GM21528 (cell line): ENCODE measurements around the gene NPSR1.
"Not testable (repeated sequence)": the region's sequence is repeated elsewhere in the genome, so short reads cannot be mapped to it uniquely, and the experiment has no call there.

ENCODE experiments used
- ATAC-seq: cut with Tn5 transposase; IDR thresholded peaks from one replicate; pipeline ENCODE4 v1.9.1; 2021; ENCODE audit warnings: mild to moderate bottlenecking, moderate library complexity; ENCODE audit not compliant: unreplicated experiment, low FRiP score

NPSR1 gene, protein sequence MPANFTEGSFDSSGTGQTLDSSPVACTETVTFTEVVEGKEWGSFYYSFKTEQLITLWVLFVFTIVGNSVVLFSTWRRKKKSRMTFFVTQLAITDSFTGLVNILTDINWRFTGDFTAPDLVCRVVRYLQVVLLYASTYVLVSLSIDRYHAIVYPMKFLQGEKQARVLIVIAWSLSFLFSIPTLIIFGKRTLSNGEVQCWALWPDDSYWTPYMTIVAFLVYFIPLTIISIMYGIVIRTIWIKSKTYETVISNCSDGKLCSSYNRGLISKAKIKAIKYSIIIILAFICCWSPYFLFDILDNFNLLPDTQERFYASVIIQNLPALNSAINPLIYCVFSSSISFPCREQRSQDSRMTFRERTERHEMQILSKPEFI

DNA sequence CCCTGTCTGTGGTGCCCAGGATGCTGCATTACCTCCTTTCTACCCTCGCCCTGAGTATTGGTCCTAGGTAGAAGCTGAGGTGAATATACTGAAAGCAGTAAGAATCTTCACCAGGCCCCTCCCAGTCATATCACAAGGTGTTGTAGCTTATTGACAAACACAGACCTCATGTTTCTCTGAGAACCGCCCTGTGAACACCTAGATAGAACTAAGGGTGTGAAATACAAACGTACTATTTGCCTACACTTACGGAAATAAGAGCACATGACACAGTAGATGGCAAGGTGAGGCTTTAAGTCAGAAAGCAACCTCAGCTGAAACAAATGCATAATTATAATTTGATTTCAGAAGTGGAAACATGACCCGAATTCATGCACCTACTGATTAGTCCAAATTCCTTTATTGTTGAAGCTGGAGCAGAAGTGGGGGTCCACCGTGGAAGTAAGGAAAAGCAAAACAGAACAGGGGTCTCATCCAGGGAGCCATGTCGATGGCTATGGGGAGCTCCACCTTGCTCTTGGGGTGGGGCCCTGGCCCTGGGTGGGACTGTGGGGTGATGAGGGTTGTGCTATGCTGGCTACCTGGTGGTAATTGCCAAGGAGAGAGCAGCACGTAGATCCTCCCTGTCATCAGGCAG, at the start of gene NPSR1:
Gene NPSR1 (plus strand): TSS at position 587 of the 637 bp plus-strand sequence. CDS start 195 bp downstream, outside the sequence.
- no peak for ATAC-seq

DNA sequence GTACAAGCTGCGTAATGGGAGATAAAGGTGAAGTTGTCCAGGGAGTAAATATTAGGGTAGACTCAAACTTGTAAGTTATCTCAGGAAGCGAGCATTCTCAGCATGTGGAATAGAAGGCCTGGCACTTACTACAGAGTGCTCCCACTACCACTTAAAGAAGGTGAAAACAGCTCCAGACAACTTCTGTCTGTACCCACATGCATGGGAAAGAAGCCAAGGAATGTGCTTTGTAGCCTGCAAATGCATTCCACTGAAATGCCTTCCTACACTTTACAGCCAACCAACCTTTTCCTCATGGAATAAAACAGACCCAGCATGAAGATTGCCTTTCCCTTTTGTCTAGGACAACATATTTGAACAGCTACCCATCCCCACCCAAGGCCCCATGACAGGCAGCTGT, 45.4 kb upstream of the NPSR1 start:
- no peak for ATAC-seq

DNA sequence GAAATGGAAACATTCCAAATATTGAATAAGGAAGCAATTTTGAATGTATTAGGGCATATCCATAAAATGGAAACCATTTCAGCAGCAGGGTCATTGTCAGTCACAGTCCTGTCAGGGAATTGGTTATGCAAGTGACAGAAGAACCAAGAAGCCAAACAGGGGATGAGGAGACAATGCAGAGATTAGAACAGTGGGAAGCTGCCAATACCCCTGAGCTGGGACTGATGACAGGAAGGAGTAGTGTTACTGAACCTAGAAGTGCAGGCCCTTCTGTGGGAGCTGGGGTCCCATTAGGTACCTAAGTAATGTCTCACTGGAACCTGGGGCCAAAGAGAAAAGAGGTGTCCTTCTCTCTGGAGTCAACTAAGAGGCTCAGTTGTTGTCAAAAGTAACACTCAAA, 37.6 kb upstream of the NPSR1 start:
- no peak for ATAC-seq

DNA sequence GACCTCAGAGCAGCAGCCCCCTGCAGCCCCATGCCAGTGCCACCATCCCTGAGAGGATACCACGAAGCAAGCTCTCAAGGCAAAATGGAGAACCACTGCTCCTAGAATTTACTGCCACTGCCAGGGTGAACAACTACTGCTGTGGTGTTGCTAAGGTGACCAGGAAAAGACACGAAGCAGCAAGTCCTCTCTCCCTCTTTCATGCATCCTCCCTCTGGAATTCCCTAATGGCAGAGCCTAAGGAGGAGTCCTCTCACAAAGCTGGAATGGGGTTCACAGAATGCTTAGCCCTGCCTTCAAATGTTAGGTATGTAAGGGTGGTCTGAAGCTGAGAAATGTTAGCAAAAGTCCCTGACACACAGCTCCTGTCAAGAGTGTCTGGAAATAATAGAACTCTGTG, 35.8 kb upstream of the NPSR1 start:
- ATAC-seq = no peak

DNA sequence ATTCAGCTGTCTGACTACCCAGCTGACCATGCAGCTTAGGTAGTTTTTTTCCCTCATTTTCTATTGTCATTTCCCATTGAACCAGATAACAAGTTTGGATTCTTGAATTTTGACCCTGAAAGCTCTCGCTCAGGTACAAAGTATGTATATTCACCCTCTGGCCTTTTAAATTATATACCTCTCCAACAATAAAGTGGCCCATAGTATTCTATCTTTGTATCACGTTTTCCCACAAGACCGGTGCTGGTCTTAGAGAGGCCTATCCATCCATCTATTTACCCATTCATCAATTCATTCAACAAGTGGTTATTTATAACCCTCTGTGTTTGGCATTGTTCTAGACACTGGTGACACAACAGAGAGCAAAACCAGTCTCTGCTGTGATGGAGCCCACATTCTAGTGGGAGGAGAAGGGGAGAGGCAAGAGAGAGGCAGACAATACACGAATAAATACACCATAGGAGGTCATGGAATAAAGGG, 35.2 kb upstream of the NPSR1 start:
- no peak for ATAC-seq

DNA sequence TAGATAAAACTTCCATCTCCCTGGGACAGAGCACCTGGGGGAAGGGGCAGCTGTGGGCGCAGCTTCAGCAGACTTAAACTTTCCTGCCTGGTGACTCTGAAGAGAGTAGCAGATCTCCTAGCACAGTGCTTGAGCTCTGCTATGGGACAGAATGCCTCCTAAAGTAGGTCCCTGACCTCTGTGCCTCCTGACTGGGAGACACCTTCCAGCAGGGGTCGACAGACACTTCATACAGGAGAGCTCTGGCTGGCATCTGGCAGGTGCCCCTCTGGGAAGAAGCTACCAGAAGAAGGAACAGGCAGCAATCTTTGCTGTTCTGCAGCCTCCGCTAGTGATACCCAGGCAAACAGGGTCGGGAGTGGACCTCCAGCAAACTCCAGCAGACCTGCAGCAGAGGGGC, 29.4 kb upstream of the NPSR1 start:
- ATAC-seq = not testable (repeated sequence)

DNA sequence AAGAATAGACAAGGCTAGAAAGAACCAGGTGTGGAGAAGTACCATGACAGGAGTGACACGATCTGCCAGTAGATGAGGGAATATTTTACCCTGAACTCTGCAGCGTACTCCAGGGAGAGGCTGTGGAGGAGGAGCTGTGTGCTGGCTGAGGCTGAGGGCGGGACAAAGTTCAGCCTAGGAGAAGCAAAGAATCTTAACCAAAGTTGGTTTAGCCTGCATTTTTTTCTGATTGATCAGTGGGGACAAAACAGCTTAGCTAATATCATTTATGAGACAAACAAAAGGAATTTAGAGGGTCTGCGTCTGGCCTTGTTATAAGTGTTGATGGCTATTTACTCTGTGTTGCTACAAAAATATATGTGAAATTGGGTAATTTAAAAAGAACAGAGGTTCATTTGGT, 5.2 kb upstream of the NPSR1 start:
- ATAC-seq = no peak

DNA sequence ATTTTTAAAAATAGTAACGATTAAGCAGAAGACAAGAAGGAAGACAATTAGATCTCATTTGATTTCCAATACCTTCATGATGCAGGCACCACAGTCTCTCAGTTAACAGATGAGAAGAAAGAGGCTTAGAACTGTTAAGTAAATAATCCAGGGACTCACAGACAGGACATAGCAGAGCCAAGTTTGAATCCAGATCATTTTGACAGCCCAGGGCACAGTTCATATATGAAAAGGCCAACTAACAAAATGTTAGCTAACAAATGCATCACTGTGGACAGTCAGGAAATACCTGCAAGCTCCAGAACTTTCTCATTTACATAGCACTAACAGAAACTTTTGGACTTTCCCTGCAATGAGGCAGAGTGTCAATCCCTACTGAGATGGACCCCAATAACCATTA, 4.2 kb upstream of the NPSR1 start:
- ATAC-seq = no peak

DNA sequence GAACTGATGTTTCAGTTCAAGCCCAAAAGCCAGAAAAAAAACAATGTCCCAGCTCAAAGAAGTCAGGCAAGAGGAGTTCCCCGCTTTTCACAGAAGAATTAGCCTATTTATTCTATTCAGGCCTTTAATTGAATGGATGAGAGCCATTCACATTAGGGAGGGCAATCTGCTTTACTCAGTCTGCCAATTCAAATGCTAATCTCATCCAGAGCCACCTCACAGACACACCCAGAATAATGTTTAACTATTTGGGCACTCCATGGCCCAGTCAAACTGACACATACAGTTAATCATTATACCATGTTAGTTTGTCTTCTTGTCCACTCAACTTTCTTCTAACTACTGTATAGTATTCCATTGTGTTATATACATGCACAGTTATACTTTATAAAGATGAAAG, 2.6 kb upstream of the NPSR1 start:
- no peak for ATAC-seq

DNA sequence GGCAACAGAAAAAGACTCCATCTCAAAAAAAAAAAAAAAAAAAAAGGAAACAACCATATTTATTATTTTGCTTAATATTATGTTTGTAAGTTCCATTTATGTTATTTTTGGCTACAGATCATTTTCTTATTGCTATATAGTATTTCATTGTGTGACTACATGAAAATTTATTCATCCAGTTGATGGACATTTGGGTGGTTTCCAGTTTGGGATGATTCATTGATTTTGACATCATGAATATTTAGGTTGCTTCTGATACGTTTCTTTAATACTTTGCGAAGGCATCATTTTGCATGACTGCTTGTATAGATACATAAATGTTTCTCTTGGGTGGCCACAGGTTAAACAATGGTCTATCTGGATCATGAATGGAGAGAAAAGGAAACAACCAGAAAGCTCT, 2.0 kb upstream of the NPSR1 start:
- ATAC-seq = no peak

DNA sequence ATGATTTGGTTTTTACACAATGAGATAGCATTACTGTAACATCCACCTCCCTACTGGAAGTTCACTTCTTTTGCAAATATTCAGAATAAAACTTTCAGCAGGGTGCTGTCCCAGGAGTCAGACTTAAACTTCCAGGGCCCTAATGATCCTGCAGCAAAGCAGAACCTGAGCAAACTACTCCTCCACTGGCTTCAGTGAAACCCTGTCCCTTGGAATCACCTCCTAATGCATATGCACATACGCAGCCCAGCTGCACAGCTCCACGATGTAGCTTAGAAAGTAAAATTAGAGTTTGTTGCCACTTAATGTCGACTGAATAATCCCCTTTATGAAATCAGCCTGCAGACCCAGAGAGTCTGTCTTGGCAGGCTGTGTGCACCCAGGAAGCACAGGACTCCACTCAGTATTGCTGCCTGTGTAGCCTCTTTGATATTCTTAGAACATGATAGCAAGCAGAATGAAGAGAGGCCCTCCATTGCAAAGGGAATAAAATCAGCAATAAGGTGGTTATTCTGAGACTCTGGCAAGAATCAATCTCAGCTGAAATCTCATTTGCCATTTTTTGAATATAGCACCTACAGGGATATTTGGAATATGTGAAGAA, 1.6 kb downstream of the NPSR1 start:
- ATAC-seq = no peak

DNA sequence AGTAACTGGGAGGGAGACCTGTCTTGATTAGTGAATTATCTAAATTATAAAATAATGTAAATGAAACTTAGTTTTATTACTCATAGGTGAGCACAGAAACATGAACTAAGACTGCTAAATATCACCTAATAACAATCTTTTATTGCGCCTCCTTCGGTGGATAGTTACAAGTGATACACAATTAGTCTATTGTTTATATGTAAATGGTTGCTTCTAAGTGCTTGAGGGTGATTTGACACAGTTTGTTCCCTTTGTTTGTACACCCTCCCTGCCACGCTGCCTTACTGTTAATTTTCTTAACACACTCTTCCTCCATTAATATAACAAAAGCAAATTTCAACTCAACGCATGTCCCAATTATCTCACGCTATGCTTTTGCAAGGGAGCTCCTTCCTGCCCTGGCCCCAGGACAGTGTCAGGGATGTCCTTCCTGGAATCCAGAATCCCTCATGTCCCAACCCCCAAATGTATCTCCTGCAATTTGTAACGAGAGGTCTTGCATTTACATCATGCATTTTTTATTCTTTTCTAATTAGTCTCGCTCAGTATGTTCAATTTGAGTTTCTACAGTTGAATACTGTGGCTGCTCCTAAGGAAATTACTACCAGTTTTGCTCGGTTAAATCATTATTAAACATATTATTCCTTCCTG, 4.2 kb downstream of the NPSR1 start:
- no peak for ATAC-seq

DNA sequence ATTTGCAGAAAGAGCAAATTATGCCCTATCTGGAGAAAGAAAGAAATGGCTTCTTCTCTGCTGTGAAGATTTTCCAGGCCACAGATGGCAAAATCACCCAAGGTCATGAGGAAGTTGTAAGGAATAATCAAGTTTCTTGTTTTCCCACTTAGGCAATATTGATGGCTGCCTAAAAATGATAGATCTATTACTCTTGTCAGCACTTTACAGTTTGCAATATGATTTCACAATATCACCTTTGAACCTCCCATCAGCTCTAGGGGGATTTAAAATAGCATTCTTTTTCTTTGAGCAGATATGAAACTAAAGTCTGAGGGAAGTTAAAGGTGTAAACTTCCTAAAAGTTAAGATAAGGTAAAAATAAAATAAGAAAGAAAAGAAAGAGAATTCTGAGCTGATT, 6.7 kb downstream of the NPSR1 start:
- ATAC-seq = no peak

DNA sequence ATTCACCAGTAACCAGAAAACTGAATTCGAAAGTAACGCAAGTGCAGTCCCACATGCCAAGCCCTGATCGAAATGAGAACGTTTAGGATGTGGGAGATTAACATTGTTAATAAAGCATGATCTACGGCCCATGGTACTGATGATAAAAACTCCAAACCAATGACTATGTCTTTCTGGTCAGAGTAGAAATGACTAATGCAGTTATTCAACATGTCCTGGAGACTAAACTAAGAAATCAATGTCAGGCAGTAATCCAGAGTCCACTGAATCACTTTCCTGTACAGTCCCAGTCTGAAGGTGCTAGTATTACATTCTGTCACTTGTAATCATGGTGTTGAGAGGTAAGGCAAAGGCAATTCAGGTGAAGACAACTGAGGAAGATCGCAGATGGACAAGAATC, 14.4 kb downstream of the NPSR1 start:
- no peak for ATAC-seq

DNA sequence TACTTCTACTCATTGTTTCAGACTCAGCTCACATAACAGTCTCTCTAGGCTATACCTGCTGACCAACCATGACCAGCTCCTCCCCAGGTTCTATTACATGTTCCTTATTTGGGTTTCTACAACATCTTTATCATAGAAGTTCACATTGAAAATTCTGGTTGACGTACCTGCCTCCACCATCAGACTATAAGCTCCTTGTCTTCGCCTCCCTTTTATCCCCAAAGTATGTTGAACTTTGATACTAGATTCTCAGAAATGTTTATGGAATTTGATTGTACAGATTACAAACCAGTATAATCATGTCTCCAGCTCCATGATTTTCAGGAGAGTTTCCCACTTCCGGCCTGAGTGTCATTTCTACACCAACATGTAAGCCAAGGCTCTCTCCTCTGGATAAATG, 15.0 kb downstream of the NPSR1 start:
- ATAC-seq = no peak

DNA sequence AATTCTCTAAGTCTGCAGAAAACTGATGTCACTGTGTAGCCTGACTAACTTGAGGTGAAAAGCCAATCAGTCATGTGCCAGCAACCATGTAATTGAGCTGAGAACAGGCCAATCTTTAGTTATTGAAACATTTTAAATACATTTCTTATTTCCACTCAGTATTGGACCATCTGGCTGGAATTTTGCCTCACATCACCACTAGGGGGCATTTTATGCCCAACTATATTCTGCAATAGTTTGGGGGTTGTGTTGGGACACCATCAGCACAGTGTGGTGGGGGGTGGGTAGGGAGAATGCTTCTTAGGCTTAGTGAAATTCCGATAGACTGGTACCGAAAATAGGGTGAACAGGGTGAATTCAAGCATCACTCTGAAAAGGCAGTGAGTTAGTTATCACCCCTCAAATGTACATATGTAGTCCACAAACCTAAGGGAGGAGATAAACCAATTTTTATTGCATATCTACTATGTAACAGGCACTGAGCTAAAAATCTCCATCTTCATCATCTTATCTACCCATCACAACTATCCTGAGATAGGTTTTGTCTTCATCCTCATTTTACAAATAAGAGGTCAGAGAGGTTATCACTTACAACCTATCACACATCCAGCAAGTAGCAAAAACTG, 17.8 kb downstream of the NPSR1 start:
- ATAC-seq = no peak

DNA sequence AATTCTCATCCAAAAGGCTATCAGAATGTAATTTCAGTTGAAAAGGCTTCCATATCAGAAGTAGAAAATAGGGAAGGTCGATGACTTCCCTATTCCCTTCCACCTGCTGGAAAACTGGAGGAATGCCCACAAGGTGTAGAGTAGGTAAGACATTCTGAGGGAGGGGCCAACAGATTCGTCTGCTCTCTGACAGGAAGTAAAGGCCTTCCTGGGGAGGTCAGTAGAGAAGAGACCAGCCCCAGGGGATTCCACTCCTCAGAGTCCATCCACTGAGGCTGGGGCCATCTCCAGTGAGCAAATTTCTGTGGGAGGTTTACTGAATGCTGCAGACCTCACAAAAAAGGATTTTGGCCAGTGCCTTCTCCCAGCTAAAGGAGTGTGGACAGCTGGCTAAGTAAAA, 19.5 kb downstream of the NPSR1 start:
- ATAC-seq = no peak

DNA sequence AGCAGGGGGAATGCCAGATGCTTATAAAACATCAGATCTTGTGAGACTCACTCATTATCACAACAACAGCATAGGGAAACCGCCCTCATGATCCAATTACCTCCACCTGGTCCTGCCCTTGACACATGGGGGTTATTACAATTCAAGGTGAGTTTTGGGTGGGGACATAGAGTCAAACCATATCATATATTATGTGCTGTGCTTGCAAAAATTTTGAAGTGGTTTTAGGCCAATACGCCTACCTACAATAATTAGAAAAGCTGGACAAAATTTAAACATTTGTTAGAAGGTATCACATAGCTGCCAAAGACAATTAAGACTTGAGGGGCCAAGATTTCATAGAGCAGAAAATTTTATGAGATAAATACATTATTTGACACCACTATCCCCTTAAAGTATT, 29.5 kb downstream of the NPSR1 start:
- no peak for ATAC-seq

DNA sequence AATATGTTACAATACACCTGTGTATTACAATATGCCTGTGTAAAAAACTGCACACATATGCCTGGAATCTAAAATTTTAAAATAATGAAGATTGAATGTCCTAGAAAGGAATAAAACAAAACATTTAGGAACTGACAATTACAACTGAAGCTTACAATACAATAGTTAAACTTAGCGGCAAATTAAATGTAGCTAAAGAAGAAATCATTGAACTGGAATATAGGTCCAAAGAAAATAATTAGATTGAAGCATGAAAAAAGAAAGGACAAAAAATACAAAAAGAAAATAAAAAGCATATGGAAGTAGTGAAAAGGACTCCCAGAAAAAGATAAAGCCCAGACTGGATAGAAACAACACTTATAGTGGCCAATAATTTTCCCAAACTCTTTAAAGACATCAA, 38.4 kb downstream of the NPSR1 start:
- ATAC-seq = no peak

DNA sequence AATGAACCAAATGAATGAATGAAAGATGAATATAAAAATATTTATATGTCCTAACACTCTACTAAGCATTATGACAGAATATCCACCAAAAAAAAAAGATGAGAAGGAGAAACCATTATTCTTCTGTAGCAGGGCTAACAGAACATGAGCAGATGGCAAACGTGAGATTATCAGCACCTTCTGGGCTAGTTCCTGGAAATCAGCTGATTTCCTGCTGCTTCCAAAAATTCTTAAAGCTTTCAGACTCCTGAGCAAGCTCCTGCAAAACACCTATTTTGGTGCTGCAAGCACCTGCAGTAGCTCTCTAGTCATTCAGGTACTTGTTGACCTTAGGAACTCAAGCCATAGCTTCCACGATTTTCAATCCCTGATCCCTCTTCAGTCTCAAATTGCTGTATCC, 51.8 kb downstream of the NPSR1 start:
- ATAC-seq = no peak

DNA sequence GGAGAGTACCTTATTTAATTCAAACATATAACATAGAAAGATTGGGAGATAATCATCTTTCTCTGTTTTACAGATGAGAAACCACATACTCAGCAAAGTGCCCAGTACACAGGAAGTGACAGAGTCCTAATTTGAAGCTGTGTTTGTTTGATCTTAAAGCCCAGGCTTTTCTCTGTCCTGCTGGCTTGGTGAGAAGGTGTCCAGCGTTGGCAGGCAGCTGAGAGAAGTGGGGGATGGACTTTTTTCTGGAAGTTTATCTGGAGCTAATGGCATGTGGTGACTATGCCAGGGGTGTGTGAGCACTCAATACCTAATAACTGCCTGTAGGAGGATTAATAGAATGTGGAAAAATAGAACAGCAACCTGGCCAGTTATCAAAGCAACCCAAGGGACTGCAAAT, 60.8 kb downstream of the NPSR1 start:
- ATAC-seq = no peak
